ENCODE results near the gene GALNT9. TPM values are rescaled to one million over a fixed set of nuclear protein-coding genes. Genes with fewer than 3 reads are reported as not detected.

The GALNT9 gene
- polyA plus RNA-seq, 3 donors, result not detected

DNA sequence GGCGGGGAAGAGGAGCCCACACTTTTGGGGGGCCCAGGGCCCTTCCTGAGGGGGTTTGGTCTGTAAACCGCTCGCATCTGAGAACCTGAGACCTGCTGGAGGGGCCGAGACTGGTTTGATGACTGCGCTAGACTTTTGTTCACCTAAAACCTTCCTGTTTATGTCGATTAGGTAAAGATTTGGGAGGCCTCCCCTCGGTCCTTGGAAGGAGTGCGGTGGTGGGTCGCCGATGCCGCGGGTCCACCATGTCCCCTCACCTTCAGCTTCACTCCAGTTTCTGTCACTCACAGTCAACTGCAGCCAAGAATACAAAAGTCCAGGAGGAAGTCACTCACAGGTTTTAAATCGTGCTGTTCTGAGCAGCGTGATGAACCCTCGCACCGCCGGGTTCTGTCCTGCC is 10.5 kb upstream of the GALNT9 start:
- no peak overlapping the region for H3K9ac ChIP-seq (ENCODE audit: insufficient read depth, low read length, poor library complexity, severe bottlenecking)
- H3K4me3 Mint-ChIP-seq, result no peak overlapping the region
- H4K20me1 ChIP-seq (ENCODE audit: insufficient read depth, low read length), result no peaks in the 10 kb centered on the region
- no peaks in the 10 kb centered on the region for H3K79me2 ChIP-seq (ENCODE audit: insufficient read depth, low read length)
- intact Hi-C loops (cut with micrococcal nuclease), result no loop called here
- H3K27ac Mint-ChIP-seq, result no peak overlapping the region
- H3K4me1 Mint-ChIP-seq, result no peaks in the 10 kb centered on the region
- no peaks in the 10 kb centered on the region for H3K36me3 Mint-ChIP-seq
- H3K4me1 ChIP-seq (ENCODE audit: control insufficient read depth in 1 of 2, insufficient read depth in 2 of 2, low read length in 2 of 2), result no peaks in the 10 kb centered on the region
- peaks cover 0 to 7% of the 10 kb centered on the region in 2 donors for H3K9me3 ChIP-seq (replicated peaks in 1 of 2; ENCODE audit: control insufficient read depth in 1 of 2, insufficient read depth in 1 of 2, low read length in 2 of 2)
- peaks cover 1 to 24% (median 14%) of the 10 kb centered on the region in 3 donors for H3K27me3 Mint-ChIP-seq (ENCODE audit: low read depth in 3 of 3)
- no peak overlapping the region for H2AFZ ChIP-seq (ENCODE audit: insufficient read depth, low read depth, low read length, poor library complexity, severe bottlenecking)
- H3K9me3 Mint-ChIP-seq, result peaks cover 2 to 24% (median 4%) of the 10 kb centered on the region in 7 donors
- DNase-seq, result no peak
- no peak overlapping the region for H3K4me3 ChIP-seq (replicated peaks in 1 of 3; ENCODE audit: low read depth in 2 of 3, low read length in 3 of 3)
- peaks cover 0 to 10% of the 10 kb centered on the region in 2 donors for H3K27me3 ChIP-seq (ENCODE audit: control insufficient read depth in 2 of 2, insufficient read depth in 2 of 2, low read length in 2 of 2)
- no peak overlapping the region for H3K27ac ChIP-seq (ENCODE audit: low read depth in 1 of 2, low read length in 2 of 2)
- no peak overlapping the region for H3K4me2 ChIP-seq (replicated peaks; ENCODE audit: extremely low read depth, low read length, poor library complexity, severe bottlenecking)
- TF ChIP-seq, protein P1, sequence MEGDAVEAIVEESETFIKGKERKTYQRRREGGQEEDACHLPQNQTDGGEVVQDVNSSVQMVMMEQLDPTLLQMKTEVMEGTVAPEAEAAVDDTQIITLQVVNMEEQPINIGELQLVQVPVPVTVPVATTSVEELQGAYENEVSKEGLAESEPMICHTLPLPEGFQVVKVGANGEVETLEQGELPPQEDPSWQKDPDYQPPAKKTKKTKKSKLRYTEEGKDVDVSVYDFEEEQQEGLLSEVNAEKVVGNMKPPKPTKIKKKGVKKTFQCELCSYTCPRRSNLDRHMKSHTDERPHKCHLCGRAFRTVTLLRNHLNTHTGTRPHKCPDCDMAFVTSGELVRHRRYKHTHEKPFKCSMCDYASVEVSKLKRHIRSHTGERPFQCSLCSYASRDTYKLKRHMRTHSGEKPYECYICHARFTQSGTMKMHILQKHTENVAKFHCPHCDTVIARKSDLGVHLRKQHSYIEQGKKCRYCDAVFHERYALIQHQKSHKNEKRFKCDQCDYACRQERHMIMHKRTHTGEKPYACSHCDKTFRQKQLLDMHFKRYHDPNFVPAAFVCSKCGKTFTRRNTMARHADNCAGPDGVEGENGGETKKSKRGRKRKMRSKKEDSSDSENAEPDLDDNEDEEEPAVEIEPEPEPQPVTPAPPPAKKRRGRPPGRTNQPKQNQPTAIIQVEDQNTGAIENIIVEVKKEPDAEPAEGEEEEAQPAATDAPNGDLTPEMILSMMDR (IDR thresholded peaks at IDR 0.05), result no peak
- no peaks in the 10 kb centered on the region for H3K36me3 ChIP-seq (replicated peaks in 1 of 2; ENCODE audit: control insufficient read depth in 1 of 2, insufficient read depth in 2 of 2, low read length in 2 of 2)
- 94% methylated on average over 12 of the region's 17 CpGs for WGBS (ENCODE audit: insufficient coverage)

DNA sequence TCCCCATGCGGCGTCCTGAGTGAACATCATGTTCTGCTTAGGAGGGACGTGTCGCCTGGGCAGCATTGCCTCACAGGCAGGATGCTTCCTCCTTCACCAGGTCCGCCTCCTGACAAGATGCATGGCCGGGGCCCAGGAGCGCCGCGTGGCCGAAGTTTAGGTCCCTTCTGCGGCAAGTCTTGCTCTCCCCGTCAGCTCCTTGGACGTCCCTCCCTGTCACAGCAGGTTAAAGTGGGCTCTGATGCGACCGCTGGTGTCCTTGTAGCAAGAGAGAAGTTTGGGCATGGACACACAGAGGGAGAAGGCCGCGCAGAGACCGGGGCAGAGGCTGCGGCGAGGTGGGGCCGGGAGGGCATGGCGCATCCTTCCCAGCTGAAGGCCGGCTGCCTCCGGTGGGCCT is 9.4 kb upstream of the GALNT9 start:
- H3K9me3 ChIP-seq (replicated peaks in 1 of 2; ENCODE audit: control insufficient read depth in 1 of 2, insufficient read depth in 1 of 2, low read length in 2 of 2), result peaks cover 6 to 7% of the 10 kb centered on the region in 2 donors
- 89% methylated on average over 24 of the region's 24 CpGs for WGBS (ENCODE audit: insufficient coverage)
- no peaks in the 10 kb centered on the region for H3K4me1 ChIP-seq (ENCODE audit: control insufficient read depth in 1 of 2, insufficient read depth in 2 of 2, low read length in 2 of 2)
- H4K20me1 ChIP-seq (ENCODE audit: insufficient read depth, low read length), result no peaks in the 10 kb centered on the region
- peaks cover 3 to 31% (median 8%) of the 10 kb centered on the region in 7 donors for H3K9me3 Mint-ChIP-seq
- H3K9ac ChIP-seq (ENCODE audit: insufficient read depth, low read length, poor library complexity, severe bottlenecking), result no peak overlapping the region
- peak overlapping the region in 1 of 7 donors; percentile 69 for H3K27ac Mint-ChIP-seq
- H3K4me2 ChIP-seq (replicated peaks; ENCODE audit: extremely low read depth, low read length, poor library complexity, severe bottlenecking), result no peak overlapping the region
- H3K4me3 ChIP-seq (replicated peaks in 1 of 3; ENCODE audit: low read depth in 2 of 3, low read length in 3 of 3), result no peak overlapping the region
- H2AFZ ChIP-seq (ENCODE audit: insufficient read depth, low read depth, low read length, poor library complexity, severe bottlenecking), result no peak overlapping the region
- H3K27me3 ChIP-seq (ENCODE audit: control insufficient read depth in 2 of 2, insufficient read depth in 2 of 2, low read length in 2 of 2), result peaks cover 0 to 12% of the 10 kb centered on the region in 2 donors
- H3K27me3 Mint-ChIP-seq (ENCODE audit: low read depth in 3 of 3), result peaks cover 3 to 26% (median 10%) of the 10 kb centered on the region in 3 donors
- TF ChIP-seq, protein P1 (IDR thresholded peaks at IDR 0.05), result no peak
- no peaks in the 10 kb centered on the region for H3K79me2 ChIP-seq (ENCODE audit: insufficient read depth, low read length)
- H3K27ac ChIP-seq (ENCODE audit: low read depth in 1 of 2, low read length in 2 of 2), result no peak overlapping the region
- H3K4me1 Mint-ChIP-seq, result no peaks in the 10 kb centered on the region
- intact Hi-C loops (cut with micrococcal nuclease), result no loop called here
- H3K36me3 ChIP-seq (replicated peaks in 1 of 2; ENCODE audit: control insufficient read depth in 1 of 2, insufficient read depth in 2 of 2, low read length in 2 of 2), result no peaks in the 10 kb centered on the region
- no peak overlapping the region for H3K4me3 Mint-ChIP-seq
- H3K36me3 Mint-ChIP-seq, result no peaks in the 10 kb centered on the region
- DNase-seq, result no peak
